GM12873 (cell line): ENCODE data around the gene PCF11.

Experiments used
- TF ChIP-seq, protein P1 (sequence below): IDR thresholded peaks from 2 replicates; pipeline ENCODE4 v1.5.1; 2012; ENCODE audit warnings: low read depth, mild to moderate bottlenecking, moderate library complexity, low read length, control low read depth; ENCODE audit not compliant: insufficient read depth; ENCODE audit errors: missing control alignments

PCF11 gene

DNA sequence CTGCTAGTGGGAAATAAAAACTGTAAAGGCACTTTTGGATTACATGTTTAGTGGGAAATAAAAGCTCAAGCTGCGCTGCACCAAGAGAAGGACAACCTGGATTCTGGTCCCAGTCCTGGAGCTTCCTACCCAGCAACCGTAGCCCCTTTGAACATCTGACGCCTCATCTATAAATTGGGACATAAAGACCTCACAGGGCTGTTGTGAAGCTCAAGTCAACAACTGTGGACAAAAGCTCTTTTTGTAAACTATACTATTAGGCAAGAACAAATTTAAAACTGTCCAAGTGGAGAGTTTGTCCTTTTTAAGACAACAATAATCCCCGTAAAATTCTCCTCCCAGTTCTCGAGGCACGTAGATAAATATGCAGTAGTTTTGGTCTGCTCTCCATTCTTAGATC lies 17.6 kb upstream of the PCF11 start:
- TF ChIP-seq, protein P1, sequence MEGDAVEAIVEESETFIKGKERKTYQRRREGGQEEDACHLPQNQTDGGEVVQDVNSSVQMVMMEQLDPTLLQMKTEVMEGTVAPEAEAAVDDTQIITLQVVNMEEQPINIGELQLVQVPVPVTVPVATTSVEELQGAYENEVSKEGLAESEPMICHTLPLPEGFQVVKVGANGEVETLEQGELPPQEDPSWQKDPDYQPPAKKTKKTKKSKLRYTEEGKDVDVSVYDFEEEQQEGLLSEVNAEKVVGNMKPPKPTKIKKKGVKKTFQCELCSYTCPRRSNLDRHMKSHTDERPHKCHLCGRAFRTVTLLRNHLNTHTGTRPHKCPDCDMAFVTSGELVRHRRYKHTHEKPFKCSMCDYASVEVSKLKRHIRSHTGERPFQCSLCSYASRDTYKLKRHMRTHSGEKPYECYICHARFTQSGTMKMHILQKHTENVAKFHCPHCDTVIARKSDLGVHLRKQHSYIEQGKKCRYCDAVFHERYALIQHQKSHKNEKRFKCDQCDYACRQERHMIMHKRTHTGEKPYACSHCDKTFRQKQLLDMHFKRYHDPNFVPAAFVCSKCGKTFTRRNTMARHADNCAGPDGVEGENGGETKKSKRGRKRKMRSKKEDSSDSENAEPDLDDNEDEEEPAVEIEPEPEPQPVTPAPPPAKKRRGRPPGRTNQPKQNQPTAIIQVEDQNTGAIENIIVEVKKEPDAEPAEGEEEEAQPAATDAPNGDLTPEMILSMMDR: no peak

DNA sequence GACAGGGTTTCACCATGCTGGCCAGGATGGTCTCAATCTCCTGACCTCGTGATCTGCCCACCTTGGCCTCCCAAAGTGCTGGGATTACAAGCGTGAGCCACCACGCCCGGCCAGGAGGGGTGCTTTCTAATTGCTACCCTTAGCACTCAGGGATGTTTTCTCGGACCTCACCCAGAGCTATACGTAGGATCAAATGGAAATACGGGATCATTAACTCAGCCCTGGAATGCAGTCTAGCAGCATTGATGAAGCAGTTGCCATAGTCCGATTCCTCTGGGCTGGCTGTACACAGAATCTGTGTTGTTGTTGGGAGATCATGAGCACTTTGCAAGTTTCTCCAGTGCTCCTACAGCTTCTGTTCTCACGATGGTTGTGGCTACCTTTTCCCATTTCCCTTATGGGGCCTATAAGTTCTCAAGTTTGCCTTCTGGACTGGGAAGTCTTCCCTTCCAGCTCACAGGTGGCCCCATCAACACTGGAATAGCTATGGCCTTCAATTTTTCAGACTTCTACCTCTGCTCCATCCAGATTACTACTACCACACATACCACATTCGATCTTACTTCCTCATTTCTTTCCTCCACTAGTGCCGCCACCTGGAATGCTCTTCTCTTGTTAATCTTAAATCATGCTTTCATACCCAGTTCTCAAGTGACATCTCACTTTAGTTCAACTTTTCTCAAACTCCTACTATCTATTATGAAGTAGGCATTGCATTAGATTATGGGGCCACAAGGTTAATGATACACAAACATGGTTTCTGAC lies 16.1 kb upstream of the PCF11 start:
- TF ChIP-seq, protein P1: no peak

DNA sequence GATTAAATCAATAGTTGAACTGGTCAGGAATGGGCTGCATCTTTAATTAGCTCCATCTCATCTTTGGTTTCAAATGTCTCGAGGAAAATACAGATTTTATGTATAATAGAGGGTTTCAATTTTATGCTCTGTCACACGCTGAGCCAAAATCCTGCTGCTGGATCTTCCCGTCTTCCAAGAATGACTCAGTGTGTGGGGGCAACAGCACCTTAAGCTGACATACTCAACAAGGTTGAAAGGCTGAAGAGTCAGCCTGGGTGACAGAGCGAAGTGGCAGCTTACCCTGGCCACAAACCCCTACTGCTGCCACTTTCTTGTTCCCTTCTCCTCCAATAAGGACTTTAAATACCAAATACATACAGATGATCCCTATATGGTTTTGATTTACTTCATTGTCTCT lies 9.0 kb upstream of the PCF11 start:
- TF ChIP-seq, protein P1: no peak

DNA sequence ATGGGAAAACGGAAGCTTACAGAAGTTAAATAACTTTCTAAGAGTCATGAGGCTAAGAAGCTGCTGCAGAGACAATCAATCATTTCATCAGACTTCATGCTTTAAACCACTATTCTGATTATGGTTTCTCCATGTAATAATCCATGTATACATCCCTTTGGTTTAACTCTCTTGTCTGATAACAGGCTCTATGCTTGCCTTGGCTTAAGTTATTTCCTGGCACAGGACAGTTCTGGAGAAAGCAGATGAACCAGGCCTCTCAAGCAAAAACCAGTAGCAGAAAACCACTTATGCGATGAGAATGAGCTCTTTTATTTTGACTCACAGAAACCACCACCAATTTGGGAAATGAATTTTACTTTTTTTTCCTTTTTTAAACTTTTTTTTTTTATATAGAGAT lies 6.5 kb upstream of the PCF11 start:
- TF ChIP-seq, protein P1: no peak

DNA sequence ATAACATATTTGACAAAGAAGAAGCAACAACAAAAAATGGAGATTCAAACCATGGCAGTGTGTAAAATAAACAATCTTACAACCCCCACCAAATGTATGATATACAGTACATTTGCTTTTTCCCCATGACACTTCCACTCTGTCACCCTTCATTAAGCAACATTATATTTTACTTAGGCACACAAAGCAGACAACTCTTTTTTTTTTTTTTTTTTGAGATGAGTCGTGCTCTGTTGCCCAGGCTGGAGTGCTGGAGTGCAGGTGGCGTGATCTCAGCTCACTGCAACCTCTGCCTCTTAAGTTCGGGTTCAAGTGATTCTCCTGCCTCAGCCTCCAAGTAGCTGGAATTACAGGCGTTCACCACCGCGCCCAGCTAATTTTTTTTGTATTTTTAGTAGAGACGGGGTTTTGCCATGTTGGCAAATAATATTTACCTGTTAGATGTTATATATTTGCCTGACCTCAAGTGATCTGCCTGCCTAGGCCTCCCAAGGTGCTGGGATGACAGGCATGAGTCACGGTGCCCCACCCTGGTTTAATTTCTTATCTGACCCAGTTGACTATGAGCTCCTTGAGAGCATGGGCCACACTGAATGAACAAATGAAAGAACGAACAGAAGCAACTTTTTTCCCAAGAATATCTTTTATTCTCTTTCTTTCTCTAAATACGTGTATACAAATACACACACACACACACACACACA lies 5.5 kb upstream of the PCF11 start:
- TF ChIP-seq, protein P1: no peak

DNA sequence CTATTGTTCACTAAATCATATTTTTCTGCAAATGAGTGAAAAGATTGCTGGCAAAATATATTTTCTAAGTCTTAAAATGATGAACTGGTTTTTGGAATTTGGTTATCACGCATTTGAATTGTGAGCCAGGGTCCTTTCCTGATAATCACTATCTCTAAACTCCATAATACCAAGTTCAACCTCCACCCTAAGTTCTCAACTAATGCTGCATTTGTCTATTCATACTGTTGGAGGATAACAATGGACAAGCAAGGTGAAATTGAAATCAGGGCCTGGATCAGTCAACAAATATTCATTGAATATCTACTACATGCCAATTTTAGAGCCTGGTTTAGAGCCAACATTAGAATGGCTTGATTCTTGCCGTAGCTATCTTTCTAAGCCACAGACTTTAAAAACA lies 4.7 kb upstream of the PCF11 start:
- TF ChIP-seq, protein P1: no peak

DNA sequence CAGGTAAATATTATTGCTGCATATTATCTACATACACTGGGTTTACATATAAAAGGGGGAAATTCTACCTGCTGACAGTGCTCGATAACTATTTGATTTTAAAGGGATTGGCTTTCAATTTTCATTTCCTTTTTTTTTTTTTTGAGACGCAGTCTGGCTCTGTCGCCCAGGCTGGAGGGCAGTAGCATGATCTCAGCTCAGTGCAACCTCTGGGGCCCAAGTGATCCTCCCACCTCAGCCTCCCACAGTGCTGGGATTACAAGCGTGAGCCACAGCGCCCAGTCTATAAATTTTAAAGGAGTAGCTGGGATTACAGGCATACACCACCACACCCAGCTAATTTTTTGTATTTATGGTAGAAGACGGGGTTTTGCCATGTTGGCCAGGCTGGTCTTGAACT lies 3.2 kb upstream of the PCF11 start:
- TF ChIP-seq, protein P1: no peak
